Measurements from ENCODE around the gene RHBDD2.

Gene RHBDD2

GRCh38 chr7:75891815-75892411, 13.1 kb downstream of the RHBDD2 start:
- TF ChIP-seq BACH2 (CRISPR knock-in tag; IDR thresholded peaks at IDR 0.05; ENCODE audit: borderline replicate concordance), result no peak
- no peak for TF ChIP-seq ESRRG (CRISPR knock-in tag; IDR thresholded peaks at IDR 0.05)
- TF ChIP-seq ZNF70 (CRISPR knock-in tag; IDR thresholded peaks at IDR 0.05), result no peak
- no peak for TF ChIP-seq ISL1 (CRISPR knock-in tag; IDR thresholded peaks at IDR 0.05)
- no peak for TF ChIP-seq RARB (CRISPR knock-in tag; IDR thresholded peaks at IDR 0.05)
- no peak for TF ChIP-seq CSDC2 (CRISPR knock-in tag; IDR thresholded peaks at IDR 0.05)
- TF ChIP-seq ARNTL (CRISPR knock-in tag; IDR thresholded peaks at IDR 0.05; ENCODE audit: borderline replicate concordance, low read depth), result no peak
- no peak for TF ChIP-seq TOX (CRISPR knock-in tag; IDR thresholded peaks at IDR 0.05; ENCODE audit: borderline replicate concordance)
- TF ChIP-seq ZNF8 (CRISPR knock-in tag; IDR thresholded peaks at IDR 0.05), result no peak
- TF ChIP-seq, protein P1, sequence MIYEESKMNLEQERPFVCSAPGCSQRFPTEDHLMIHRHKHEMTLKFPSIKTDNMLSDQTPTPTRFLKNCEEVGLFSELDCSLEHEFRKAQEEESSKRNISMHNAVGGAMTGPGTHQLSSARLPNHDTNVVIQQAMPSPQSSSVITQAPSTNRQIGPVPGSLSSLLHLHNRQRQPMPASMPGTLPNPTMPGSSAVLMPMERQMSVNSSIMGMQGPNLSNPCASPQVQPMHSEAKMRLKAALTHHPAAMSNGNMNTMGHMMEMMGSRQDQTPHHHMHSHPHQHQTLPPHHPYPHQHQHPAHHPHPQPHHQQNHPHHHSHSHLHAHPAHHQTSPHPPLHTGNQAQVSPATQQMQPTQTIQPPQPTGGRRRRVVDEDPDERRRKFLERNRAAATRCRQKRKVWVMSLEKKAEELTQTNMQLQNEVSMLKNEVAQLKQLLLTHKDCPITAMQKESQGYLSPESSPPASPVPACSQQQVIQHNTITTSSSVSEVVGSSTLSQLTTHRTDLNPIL (CRISPR knock-in tag; IDR thresholded peaks at IDR 0.05; ENCODE audit: low read depth), result no peak
- TF ChIP-seq ZFP3 (CRISPR knock-in tag; IDR thresholded peaks at IDR 0.05), result no peak
- TF ChIP-seq PPARA (CRISPR knock-in tag; IDR thresholded peaks at IDR 0.05; ENCODE audit: borderline replicate concordance), result no peak
- no peak for TF ChIP-seq PATZ1 (CRISPR knock-in tag; IDR thresholded peaks at IDR 0.05; ENCODE audit: borderline replicate concordance)
- TF ChIP-seq GLIS3 (CRISPR knock-in tag; IDR thresholded peaks at IDR 0.05), result no peak
- no peak for TF ChIP-seq CSRNP3 (CRISPR knock-in tag; IDR thresholded peaks at IDR 0.05)
- TF ChIP-seq, protein P2, sequence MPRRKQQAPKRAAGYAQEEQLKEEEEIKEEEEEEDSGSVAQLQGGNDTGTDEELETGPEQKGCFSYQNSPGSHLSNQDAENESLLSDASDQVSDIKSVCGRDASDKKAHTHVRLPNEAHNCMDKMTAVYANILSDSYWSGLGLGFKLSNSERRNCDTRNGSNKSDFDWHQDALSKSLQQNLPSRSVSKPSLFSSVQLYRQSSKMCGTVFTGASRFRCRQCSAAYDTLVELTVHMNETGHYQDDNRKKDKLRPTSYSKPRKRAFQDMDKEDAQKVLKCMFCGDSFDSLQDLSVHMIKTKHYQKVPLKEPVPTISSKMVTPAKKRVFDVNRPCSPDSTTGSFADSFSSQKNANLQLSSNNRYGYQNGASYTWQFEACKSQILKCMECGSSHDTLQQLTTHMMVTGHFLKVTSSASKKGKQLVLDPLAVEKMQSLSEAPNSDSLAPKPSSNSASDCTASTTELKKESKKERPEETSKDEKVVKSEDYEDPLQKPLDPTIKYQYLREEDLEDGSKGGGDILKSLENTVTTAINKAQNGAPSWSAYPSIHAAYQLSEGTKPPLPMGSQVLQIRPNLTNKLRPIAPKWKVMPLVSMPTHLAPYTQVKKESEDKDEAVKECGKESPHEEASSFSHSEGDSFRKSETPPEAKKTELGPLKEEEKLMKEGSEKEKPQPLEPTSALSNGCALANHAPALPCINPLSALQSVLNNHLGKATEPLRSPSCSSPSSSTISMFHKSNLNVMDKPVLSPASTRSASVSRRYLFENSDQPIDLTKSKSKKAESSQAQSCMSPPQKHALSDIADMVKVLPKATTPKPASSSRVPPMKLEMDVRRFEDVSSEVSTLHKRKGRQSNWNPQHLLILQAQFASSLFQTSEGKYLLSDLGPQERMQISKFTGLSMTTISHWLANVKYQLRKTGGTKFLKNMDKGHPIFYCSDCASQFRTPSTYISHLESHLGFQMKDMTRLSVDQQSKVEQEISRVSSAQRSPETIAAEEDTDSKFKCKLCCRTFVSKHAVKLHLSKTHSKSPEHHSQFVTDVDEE (CRISPR knock-in tag; IDR thresholded peaks at IDR 0.05), result no peak
- TF ChIP-seq TCF4 (CRISPR knock-in tag; IDR thresholded peaks at IDR 0.05; ENCODE audit: borderline replicate concordance), result no peak
- no peak for TF ChIP-seq SNAI2 (CRISPR knock-in tag; IDR thresholded peaks at IDR 0.05)
- TF ChIP-seq POU6F1 (CRISPR knock-in tag; IDR thresholded peaks at IDR 0.05; ENCODE audit: borderline replicate concordance, low read depth), result no peak
- TF ChIP-seq ZNF565 (CRISPR knock-in tag; conservative IDR thresholded peaks at IDR 0.05; ENCODE audit: low read depth), result no peak
- ATAC-seq, result no peak

DNA sequence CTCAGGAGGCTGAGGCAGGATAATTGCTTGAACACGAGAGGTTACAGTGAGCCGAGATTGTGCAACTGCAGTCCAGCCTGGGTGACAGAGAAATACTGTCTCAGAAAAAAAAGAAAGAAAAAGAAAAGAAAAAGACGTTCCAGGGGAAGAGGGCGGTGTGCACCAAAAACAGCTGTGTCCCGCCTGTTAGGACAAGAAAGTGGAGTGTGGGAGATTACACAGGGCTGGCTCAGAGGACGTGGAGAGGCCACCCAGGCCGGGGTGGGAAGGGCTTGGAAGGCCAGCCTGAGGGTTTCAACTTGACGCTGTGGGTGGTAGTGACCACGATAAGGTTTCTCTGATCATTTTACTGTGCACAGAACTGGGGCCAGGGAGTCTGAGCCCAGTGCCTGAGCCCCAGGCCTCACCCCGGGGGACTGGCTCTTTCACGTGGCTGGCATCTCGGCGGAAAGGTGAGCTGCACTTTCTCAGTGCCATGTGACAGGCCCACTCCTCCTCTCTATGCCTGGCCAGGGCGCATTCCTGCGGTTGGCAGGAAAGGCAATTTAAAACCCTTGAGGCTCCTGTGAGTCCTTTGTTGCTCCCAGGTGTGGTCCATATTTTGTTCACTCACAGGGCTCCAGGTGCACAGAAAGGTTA, 13.9 kb downstream of the RHBDD2 start:
- ATAC-seq, result no peak
- no peak for TF ChIP-seq ZFP30 (CRISPR knock-in tag; IDR thresholded peaks at IDR 0.05)
- TF ChIP-seq ZNF70 (CRISPR knock-in tag; IDR thresholded peaks at IDR 0.05), result no peak
- TF ChIP-seq ZNF565 (CRISPR knock-in tag; conservative IDR thresholded peaks at IDR 0.05; ENCODE audit: low read depth), result no peak
- no peak for TF ChIP-seq PATZ1 (CRISPR knock-in tag; IDR thresholded peaks at IDR 0.05; ENCODE audit: borderline replicate concordance)
- TF ChIP-seq, protein P2 (CRISPR knock-in tag; IDR thresholded peaks at IDR 0.05), result no peak
- no peak for TF ChIP-seq RARB (CRISPR knock-in tag; IDR thresholded peaks at IDR 0.05)
- no peak for TF ChIP-seq SNAI2 (CRISPR knock-in tag; IDR thresholded peaks at IDR 0.05)
- TF ChIP-seq POU6F1 (CRISPR knock-in tag; IDR thresholded peaks at IDR 0.05; ENCODE audit: borderline replicate concordance, low read depth), result no peak
- TF ChIP-seq ESRRG (CRISPR knock-in tag; IDR thresholded peaks at IDR 0.05), result no peak
- TF ChIP-seq ZNF8 (CRISPR knock-in tag; IDR thresholded peaks at IDR 0.05), result no peak
- TF ChIP-seq CSDC2 (CRISPR knock-in tag; IDR thresholded peaks at IDR 0.05), result no peak
- TF ChIP-seq ARNTL (CRISPR knock-in tag; IDR thresholded peaks at IDR 0.05; ENCODE audit: borderline replicate concordance, low read depth), result no peak
- no peak for TF ChIP-seq TCF4 (CRISPR knock-in tag; IDR thresholded peaks at IDR 0.05; ENCODE audit: borderline replicate concordance)
- TF ChIP-seq TOX (CRISPR knock-in tag; IDR thresholded peaks at IDR 0.05; ENCODE audit: borderline replicate concordance), result no peak
- TF ChIP-seq GLIS3 (CRISPR knock-in tag; IDR thresholded peaks at IDR 0.05), result no peak

Measured in SK-N-SH treated with all-trans-retinoic acid at 6 μM for 48 hours (cell line).